MM.1S (cell line): Measurements from ENCODE around the gene PTPRH.

Experiments used
- DNase-seq: peaks from one replicate; pipeline ENCODE4 v3.0.0-alpha.2; 2015
- H2AFZ ChIP-seq: fragments of 300-600 bp; sonication (generic); 2 replicates; pipeline ENCODE4 v1.6.0; 2016; ENCODE audit warnings: antibody characterized with exemption, low read length
- H3F3A ChIP-seq: fragments of 300-600 bp; sonication (generic); 2 replicates; pipeline ENCODE4 v1.6.1; 2016; ENCODE audit warnings: mild to moderate bottlenecking, antibody characterized with exemption, low read length, moderate library complexity, mixed read lengths; ENCODE audit not compliant: insufficient read depth
- H3K27ac ChIP-seq: fragments of 300-600 bp; sonication (generic); 2 replicates; pipeline ENCODE4 v1.5.1; 2016; ENCODE audit warnings: mild to moderate bottlenecking, low read length
- H3K27me3 ChIP-seq: fragments of 300-600 bp; sonication (generic); replicated peaks from 2 replicates; pipeline ENCODE4 v1.6.0; 2016; ENCODE audit warnings: low read length; ENCODE audit not compliant: insufficient read depth
- H3K36me3 ChIP-seq: fragments of 300-600 bp; sonication (generic); replicated peaks from 2 replicates; pipeline ENCODE4 v1.6.1; 2016; ENCODE audit warnings: mild to moderate bottlenecking, low read length, mixed read lengths; ENCODE audit not compliant: insufficient read depth
- H3K4me1 ChIP-seq: fragments of 300-600 bp; sonication (generic); 2 replicates; pipeline ENCODE4 v1.6.1; 2016; ENCODE audit warnings: low read length, mixed read lengths
- H3K4me2 ChIP-seq: fragments of 300-600 bp; sonication (generic); 2 replicates; pipeline ENCODE4 v1.6.0; 2016; ENCODE audit warnings: low read depth, low read length
- H3K4me3 ChIP-seq: fragments of 300-600 bp; sonication (generic); 2 replicates; pipeline ENCODE4 v1.5.1; 2016; ENCODE audit warnings: low read length, mixed read lengths
- H3K79me2 ChIP-seq: fragments of 300-600 bp; sonication (generic); 2 replicates; pipeline ENCODE4 v1.6.1; 2016; ENCODE audit warnings: mixed run types, low read length, mixed read lengths
- H3K9ac ChIP-seq: fragments of 300-600 bp; sonication (generic); 2 replicates; pipeline ENCODE4 v1.6.1; 2016; ENCODE audit warnings: low read length, mixed read lengths
- H3K9me2 ChIP-seq: fragments of 300-600 bp; sonication (generic); replicated peaks from 2 replicates; pipeline ENCODE4 v1.6.1; 2016; ENCODE audit warnings: mild to moderate bottlenecking, low read length, mixed read lengths; ENCODE audit not compliant: insufficient read depth
- H3K9me3 ChIP-seq: fragments of 300-600 bp; sonication (generic); replicated peaks from 2 replicates; pipeline ENCODE4 v1.6.1; 2016; ENCODE audit warnings: mild to moderate bottlenecking, low read length, mixed read lengths; ENCODE audit not compliant: insufficient read depth
- H4K20me1 ChIP-seq: fragments of 300-600 bp; sonication (generic); 2 replicates; pipeline ENCODE4 v1.6.1; 2016; ENCODE audit warnings: mild to moderate bottlenecking, low read length, moderate library complexity, mixed read lengths; ENCODE audit not compliant: insufficient read depth
- CTCF ChIP-seq: fragments of 300-600 bp; sonication (generic); IDR thresholded peaks from 2 replicates; pipeline ENCODE4 v1.5.1; 2016; ENCODE audit warnings: antibody characterized with exemption, low read length, mixed read lengths
- EZH2 ChIP-seq: fragments of 300-600 bp; sonication (generic); optimal IDR thresholded peaks from 2 replicates; pipeline ENCODE3; 2017; ENCODE audit warnings: low read depth, mild to moderate bottlenecking, antibody characterized with exemption, low read length, mixed read lengths
- EZH2phosphoT487 ChIP-seq: fragments of 300-600 bp; sonication (generic); IDR thresholded peaks from 2 replicates; pipeline ENCODE4 v1.6.1; 2018; ENCODE audit warnings: antibody characterized with exemption, low read length

The PTPRH gene

GRCh38 chr19:55169136-55169535, 40.2 kb downstream of the PTPRH start:
- H3K36me3 ChIP-seq = no peaks in the 10 kb centered on the region
- no peak overlapping the region for H3K27ac ChIP-seq
- no peaks in the 10 kb centered on the region for H3F3A ChIP-seq
- DNase-seq = no peak
- H3K4me2 ChIP-seq = no peak overlapping the region
- no peak overlapping the region for H2AFZ ChIP-seq
- no peaks in the 10 kb centered on the region for H3K9me3 ChIP-seq
- no peak overlapping the region for H3K4me3 ChIP-seq
- no peaks in the 10 kb centered on the region for H3K9me2 ChIP-seq
- peaks cover 4% of the 10 kb centered on the region; the same call in 1 of the 2 replicates for H3K4me1 ChIP-seq
- TF ChIP-seq EZH2 (no peak), EZH2phosphoT487 (no peak), CTCF (no peak)
- no peaks in the 10 kb centered on the region for H3K79me2 ChIP-seq
- peaks cover 90% of the 10 kb centered on the region for H3K27me3 ChIP-seq
- no peaks in the 10 kb centered on the region for H4K20me1 ChIP-seq
- no peak overlapping the region for H3K9ac ChIP-seq

GRCh38 chr19:55166530-55167268, 42.6 kb downstream of the PTPRH start, which contains the start of gene DNAAF3:
Gene DNAAF3 (minus strand): TSS chr19:55166613. CDS start chr19:55166413, 200 bp downstream.
- peak within 1 kb of the TSS; percentile 77; the same call in 1 of the 2 replicates for H3K4me2 ChIP-seq
- H3K79me2 ChIP-seq = no peaks in the 10 kb centered on the region
- H3K4me3 ChIP-seq = peak within 1 kb of the TSS; percentile 45
- H3K27me3 ChIP-seq = peaks cover 86% of the 10 kb centered on the region
- H3K36me3 ChIP-seq = no peaks in the 10 kb centered on the region
- no peak within 1 kb of the TSS for H3K9ac ChIP-seq
- H2AFZ ChIP-seq = peak within 1 kb of the TSS; percentile 68
- TF ChIP-seq EZH2phosphoT487 (no peak), EZH2 (no peak), CTCF (no peak)
- no peaks in the 10 kb centered on the region for H3F3A ChIP-seq
- H3K4me1 ChIP-seq = peaks cover 4% of the 10 kb centered on the region; the same call in 1 of the 2 replicates
- peak; percentile 93 for DNase-seq
- no peaks in the 10 kb centered on the region for H3K9me3 ChIP-seq
- no peaks in the 10 kb centered on the region for H3K9me2 ChIP-seq
- H3K27ac ChIP-seq = no peak within 1 kb of the TSS
- H4K20me1 ChIP-seq = no peaks in the 10 kb centered on the region

- DNase-seq = peak; percentile 63
- H3K4me2 ChIP-seq = peak overlapping the region; percentile 77; the same call in 1 of the 2 replicates
- H3K27ac ChIP-seq = no peak overlapping the region
- peaks cover 83% of the 10 kb centered on the region for H3K27me3 ChIP-seq
- no peaks in the 10 kb centered on the region for H3F3A ChIP-seq
- no peaks in the 10 kb centered on the region for H3K36me3 ChIP-seq
- no peaks in the 10 kb centered on the region for H3K79me2 ChIP-seq
- H3K9ac ChIP-seq = no peak overlapping the region
- peaks cover 4% of the 10 kb centered on the region; the same call in 1 of the 2 replicates for H3K4me1 ChIP-seq
- no peaks in the 10 kb centered on the region for H3K9me3 ChIP-seq
- no peaks in the 10 kb centered on the region for H4K20me1 ChIP-seq
- no peaks in the 10 kb centered on the region for H3K9me2 ChIP-seq
- TF ChIP-seq EZH2 = no peak
- TF ChIP-seq CTCF = peak; percentile 44
- no peak for TF ChIP-seq EZH2phosphoT487
- H2AFZ ChIP-seq = peak overlapping the region; percentile 68
- peak overlapping the region; percentile 45 for H3K4me3 ChIP-seq
Measured at GRCh38 chr19:55165952-55166529, 43.3 kb downstream of the PTPRH start.
